ENCODE results near the gene EIF4G3.

DNA sequence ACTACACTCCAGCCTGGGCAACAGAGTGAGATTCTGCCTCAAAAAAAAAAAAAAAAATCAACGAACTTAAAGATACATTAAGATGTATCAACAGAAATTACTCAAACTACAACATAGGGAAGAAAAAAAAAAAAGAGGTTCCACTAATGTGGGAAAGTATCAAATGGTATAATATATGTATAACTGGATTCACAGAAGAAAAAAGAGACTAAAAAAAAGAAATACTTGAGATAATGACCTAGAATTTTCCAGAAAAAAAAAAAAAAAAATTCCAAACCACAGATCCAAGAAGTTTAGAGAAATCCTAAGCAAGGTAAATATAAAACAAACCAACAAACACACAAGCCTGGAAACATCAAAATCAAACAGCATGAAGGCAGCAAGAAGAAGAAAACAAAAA, 45.5 kb downstream of the EIF4G3 start:
- TF ChIP-seq REST (IDR thresholded peaks at IDR 0.05; ENCODE audit: low read depth, low read length) (no peak), POLR2AphosphoS5 (IDR thresholded peaks at IDR 0.05; ENCODE audit: low read depth, low read length) (no peak), YY1 (IDR thresholded peaks at IDR 0.05; ENCODE audit: low read depth) (no peak), MXI1 (IDR thresholded peaks at IDR 0.05; ENCODE audit: low read depth, low read length) (no peak), NFIC (IDR thresholded peaks at IDR 0.05; ENCODE audit: borderline replicate concordance) (no peak), TCF12 (IDR thresholded peaks at IDR 0.05) (no peak), JUND (IDR thresholded peaks at IDR 0.05) (no peak), MAX (IDR thresholded peaks at IDR 0.05; ENCODE audit: low read depth) (no peak), FOXJ3 (CRISPR knock-in tag; IDR thresholded peaks at IDR 0.05) (no peak)
- TF ChIP-seq, protein P1, sequence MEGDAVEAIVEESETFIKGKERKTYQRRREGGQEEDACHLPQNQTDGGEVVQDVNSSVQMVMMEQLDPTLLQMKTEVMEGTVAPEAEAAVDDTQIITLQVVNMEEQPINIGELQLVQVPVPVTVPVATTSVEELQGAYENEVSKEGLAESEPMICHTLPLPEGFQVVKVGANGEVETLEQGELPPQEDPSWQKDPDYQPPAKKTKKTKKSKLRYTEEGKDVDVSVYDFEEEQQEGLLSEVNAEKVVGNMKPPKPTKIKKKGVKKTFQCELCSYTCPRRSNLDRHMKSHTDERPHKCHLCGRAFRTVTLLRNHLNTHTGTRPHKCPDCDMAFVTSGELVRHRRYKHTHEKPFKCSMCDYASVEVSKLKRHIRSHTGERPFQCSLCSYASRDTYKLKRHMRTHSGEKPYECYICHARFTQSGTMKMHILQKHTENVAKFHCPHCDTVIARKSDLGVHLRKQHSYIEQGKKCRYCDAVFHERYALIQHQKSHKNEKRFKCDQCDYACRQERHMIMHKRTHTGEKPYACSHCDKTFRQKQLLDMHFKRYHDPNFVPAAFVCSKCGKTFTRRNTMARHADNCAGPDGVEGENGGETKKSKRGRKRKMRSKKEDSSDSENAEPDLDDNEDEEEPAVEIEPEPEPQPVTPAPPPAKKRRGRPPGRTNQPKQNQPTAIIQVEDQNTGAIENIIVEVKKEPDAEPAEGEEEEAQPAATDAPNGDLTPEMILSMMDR (IDR thresholded peaks at IDR 0.05) = no peak
